Fibroblast of the aortic adventitia (primary cell): Measurements from ENCODE around the gene KRT14. TPM values are rescaled to one million over a fixed set of nuclear protein-coding genes. Genes with fewer than 3 reads are reported as not detected.
A peak's percentile ranks its signal among the peaks of the same experiment; 100 is the strongest.

Source experiments
- DNase-seq: peaks from one replicate; pipeline ENCODE4 v3.0.0-alpha.2; 2010; ENCODE audit warnings: low read depth
- H3K4me3 ChIP-seq: 2 replicates; pipeline ENCODE4 v1.5.1; 2011; ENCODE audit warnings: low read depth, mild to moderate bottlenecking, control low read depth, low read length, moderate library complexity
- total RNA-seq: library from RNA; depleted of rRNA; stranded (reverse); fragments of >200 nt; gene quantifications from 2 replicates; pipeline ENCODE4 v1.2.3, GENCODE V29; 2012; ENCODE audit warnings: low replicate concordance
- TF ChIP-seq, protein P1 (sequence below): IDR thresholded peaks from 2 replicates; pipeline ENCODE4 v1.5.1; 2011; ENCODE audit warnings: mild to moderate bottlenecking, low read length, control low read depth, inconsistent platforms; ENCODE audit not compliant: insufficient read depth

KRT14 gene
- total RNA-seq, 1 donor = 1.3 TPM

GRCh38 chr17:41548844-41549595, 37.7 kb downstream of the KRT14 start:
- peak; percentile 90 for DNase-seq
- no peak overlapping the region for H3K4me3 ChIP-seq
- TF ChIP-seq, protein P1, sequence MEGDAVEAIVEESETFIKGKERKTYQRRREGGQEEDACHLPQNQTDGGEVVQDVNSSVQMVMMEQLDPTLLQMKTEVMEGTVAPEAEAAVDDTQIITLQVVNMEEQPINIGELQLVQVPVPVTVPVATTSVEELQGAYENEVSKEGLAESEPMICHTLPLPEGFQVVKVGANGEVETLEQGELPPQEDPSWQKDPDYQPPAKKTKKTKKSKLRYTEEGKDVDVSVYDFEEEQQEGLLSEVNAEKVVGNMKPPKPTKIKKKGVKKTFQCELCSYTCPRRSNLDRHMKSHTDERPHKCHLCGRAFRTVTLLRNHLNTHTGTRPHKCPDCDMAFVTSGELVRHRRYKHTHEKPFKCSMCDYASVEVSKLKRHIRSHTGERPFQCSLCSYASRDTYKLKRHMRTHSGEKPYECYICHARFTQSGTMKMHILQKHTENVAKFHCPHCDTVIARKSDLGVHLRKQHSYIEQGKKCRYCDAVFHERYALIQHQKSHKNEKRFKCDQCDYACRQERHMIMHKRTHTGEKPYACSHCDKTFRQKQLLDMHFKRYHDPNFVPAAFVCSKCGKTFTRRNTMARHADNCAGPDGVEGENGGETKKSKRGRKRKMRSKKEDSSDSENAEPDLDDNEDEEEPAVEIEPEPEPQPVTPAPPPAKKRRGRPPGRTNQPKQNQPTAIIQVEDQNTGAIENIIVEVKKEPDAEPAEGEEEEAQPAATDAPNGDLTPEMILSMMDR = peak; percentile 93

DNA sequence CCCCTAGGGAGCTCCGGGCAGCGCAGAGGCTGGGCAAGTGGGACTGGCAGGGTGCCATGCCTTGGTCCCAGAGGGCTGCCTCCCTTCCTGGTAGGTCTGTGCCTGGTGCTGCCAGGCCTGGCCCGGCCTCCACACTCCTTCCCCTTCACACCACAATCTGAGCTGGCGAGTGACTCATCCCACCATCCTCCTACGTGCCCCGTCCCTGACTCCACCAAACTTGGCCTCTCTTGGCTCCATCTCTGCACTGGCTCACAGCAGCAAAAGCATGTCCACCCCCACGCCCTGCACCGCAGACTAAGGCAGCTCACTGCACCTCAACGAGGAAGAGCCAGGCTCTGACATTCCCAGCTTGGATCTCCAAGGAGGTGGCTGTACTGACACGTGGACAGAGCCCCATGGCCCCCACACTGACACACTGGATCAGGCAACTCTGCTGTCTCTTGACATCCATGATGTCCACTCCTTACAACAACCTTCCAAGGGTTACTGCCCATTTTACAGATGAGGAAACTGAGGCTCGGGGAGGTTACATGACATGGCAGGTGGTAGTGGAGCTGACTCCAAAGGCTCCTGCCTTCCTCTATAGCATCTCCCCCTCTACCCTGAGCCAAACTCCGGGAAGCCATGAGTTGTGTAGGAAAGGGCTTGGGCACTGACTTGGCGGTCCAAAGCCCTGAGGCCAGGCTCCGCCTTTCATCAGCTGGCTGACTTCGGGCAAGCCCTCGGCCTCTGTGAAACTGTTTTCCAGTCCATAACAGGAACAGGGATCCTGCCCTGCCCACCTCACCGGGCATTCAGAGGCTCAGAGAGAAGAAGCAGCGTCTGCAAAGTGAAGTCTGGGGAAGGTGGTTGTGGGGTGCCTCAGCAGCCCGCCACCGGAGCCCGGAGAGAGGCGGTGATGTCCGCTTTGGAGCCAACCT, 38.5 kb downstream of the KRT14 start:
- TF ChIP-seq, protein P1 = no peak
- peak; percentile 97 for DNase-seq
- H3K4me3 ChIP-seq = no peak overlapping the region

DNA sequence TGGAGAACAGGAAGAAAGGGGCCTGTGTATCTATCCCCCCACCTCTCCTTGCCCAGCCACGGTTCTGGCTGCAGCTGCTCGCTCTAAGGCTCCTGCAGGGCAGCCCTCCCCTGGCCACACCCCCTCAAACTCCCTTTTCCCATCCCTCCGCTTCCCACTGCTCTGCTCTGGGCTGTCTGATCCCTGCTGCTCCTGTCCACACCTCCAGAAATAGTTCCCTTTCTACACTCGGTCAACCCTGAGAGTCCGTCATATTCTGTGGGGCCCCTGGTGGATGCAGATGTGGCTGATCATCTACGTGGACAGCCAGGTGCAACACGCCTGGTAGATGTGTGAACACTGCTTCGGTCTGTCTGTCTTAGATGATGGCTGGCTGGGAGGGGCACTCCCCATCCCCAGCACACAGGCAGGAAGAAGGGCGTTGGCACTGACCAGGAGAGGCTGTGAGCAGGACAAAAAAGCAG, 39.3 kb downstream of the KRT14 start:
- DNase-seq = no peak
- H3K4me3 ChIP-seq = no peak overlapping the region
- TF ChIP-seq, protein P1 = no peak

- no peak for DNase-seq
- H3K4me3 ChIP-seq = no peak overlapping the region
- TF ChIP-seq, protein P1 = no peak
Observed at GRCh38 chr17:41546819-41547218, 39.9 kb downstream of the KRT14 start.

DNA sequence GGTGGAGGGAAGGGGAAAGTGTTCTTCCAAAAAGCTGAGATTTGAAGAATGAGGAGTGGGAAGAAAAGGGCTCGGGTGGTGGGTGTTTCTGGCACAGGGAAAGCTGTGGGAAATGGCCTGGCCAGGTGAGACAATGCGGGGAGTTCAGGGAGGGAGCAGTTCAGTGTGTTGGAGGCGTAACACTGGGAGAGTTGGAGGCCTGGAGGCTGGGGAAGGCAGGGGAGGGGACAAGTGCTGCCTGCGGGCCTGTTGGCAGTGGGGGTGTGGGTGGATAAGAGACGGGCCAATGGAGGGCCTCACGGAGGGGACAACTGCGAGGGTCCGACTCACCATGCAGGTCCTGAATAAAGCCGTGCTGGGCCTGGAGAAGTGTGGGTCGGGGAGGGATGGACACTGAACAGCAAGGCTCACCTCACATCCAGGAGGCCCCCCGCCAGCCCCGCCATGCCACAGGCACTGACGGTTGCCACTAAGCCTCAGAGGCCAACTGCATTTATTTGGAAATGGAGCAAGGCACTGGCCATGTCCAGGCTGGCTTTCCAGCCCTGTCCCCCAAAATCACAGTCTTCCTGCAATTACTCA, 40.8 kb downstream of the KRT14 start:
- DNase-seq = no peak
- TF ChIP-seq, protein P1 = no peak
- no peak overlapping the region for H3K4me3 ChIP-seq

- no peak overlapping the region for H3K4me3 ChIP-seq
- TF ChIP-seq, protein P1 = no peak
- DNase-seq = no peak
Observed at GRCh38 chr17:41544935-41545334, 41.8 kb downstream of the KRT14 start.
